Lower leg skin (tissue), 3 donors: ENCODE measurements around the gene MTHFSD.

Experiments
- CTCF ChIP-seq, 3 donors: fragments of 450-650 bp; IDR thresholded peaks; one replicate each; pipeline ENCODE4 v1.5.1; 2016; ENCODE audit warnings: antibody characterized with exemption in 3 of 3, mild to moderate bottlenecking in 3 of 3, moderate library complexity in 2 of 3
- POLR2A ChIP-seq, 2 donors: fragments of 450-650 bp; IDR thresholded peaks; one replicate each; pipeline ENCODE4 v1.6.1; 2016 to 2017; ENCODE audit warnings: antibody characterized with exemption in 2 of 2, mild to moderate bottlenecking in 1 of 2, moderate library complexity in 1 of 2

GRCh38 chr16:86573646-86574508 is 18.8 kb upstream of the MTHFSD start:
- TF ChIP-seq CTCF (IDR thresholded peaks at IDR 0.05) (no peak), POLR2A (IDR thresholded peaks at IDR 0.05) (no peak)
